NCI-H226 (cell line): ENCODE results near the gene STK32B.
"Not testable (repeated sequence)": the region's sequence is repeated elsewhere in the genome, so short reads cannot be mapped to it uniquely, and the experiment has no call there.

Source experiments
- DNase-seq: peaks from one replicate; pipeline ENCODE4 v3.0.0-alpha.2; 2015

STK32B gene

DNA sequence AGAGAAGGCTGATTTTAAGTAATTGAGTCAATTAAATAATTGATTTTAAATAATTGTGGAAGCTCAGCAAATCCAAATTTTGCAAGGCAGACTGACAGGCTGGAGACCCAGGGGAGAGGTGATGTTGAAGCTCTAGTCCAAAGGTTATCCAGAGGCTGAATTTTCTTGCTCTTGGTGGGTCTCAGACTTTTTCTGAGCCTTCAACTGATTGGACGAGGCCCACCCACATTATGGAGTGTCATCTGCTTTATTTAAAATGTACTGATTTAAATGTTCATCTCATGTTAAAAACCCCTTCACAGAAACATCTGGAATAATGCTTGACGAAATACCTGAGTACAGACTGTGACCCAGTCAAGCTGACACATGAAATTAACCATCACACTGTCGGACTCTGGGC is 20.4 kb upstream of the STK32B start:
- no peak for DNase-seq

DNA sequence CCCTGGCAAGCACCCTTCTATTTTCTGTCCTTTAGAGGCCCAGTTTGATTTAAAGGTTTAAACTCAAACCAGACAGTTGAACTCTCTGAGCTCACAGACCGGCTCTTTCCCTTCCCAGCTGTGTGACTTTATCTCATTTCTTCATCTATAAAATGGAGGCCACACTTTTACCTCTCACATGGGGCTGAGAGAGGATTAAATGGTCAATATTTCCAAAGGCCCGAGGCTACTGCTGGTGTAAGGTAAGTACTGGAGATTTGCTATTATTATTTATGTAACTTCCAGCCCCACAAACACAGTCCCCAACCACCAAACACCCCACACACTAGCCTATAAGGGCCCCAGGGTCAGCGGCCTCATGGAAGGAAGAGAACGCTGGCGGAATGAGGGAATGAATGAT is 18.5 kb upstream of the STK32B start:
- DNase-seq: no peak

DNA sequence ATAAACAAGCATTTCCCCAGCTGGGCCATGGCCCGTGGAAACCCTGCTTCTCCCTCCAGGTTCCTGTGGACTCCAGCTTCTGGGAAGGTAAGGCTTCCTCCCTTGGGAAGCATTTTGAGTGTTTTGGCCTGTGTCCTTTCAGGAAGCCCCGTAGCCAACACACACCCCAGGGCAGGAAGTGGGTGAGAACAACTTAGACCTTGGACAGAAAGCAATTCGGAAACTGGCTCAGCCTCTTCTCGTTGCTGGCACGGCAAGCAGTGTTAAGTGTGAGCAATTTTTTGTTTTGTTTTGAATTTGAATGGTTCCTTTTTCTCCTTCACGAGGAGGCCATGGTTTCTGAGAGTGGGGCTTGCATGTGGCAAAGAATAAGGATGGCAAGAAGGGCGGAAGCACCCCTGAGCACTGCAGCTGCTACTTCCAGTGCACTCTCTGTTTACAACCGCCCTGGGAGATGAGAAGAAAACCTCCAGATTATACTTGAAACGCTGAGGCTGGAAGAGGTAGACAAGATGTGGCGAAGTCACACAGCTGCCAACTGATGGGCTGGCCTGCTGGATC is 17.9 kb upstream of the STK32B start:
- no peak for DNase-seq

DNA sequence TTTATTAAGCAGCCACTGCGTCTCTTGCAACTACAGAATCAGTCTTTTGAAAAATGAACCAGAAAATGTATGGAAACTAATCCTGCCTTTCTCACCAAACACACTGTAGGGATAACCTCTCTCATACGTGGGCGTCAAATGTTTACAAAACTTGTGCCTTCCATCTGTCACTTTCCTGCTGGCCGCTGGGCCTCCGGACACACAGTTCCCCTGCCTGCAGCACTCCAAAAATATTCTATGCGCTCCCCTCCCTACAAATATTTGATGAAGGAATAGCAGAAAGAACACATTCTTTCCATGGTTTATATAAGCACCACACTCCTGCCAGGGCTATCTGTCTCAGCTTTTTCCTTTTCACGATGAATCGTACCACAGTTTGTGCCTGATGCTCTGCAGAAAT is 17.1 kb upstream of the STK32B start:
- DNase-seq: no peak

DNA sequence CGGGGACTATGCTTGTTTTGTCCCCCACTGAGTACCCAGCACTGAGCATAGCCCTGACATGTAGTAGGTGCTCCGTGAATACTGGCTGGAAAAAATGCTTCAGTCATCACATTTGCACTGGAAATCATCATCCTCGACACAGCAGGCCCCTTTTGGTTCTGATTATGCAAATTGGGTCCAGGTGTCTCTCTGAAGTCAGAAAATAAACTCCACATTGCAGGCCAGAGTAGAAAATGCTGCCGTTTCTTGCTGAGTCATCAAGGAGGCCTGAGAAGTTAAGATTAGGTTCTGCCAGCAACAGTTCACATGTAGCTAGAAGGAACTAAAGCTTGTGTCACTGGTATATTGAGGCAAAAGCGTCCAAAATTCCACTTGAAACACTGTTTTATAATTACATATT is 15.0 kb upstream of the STK32B start:
- peak; percentile 36 for DNase-seq

DNA sequence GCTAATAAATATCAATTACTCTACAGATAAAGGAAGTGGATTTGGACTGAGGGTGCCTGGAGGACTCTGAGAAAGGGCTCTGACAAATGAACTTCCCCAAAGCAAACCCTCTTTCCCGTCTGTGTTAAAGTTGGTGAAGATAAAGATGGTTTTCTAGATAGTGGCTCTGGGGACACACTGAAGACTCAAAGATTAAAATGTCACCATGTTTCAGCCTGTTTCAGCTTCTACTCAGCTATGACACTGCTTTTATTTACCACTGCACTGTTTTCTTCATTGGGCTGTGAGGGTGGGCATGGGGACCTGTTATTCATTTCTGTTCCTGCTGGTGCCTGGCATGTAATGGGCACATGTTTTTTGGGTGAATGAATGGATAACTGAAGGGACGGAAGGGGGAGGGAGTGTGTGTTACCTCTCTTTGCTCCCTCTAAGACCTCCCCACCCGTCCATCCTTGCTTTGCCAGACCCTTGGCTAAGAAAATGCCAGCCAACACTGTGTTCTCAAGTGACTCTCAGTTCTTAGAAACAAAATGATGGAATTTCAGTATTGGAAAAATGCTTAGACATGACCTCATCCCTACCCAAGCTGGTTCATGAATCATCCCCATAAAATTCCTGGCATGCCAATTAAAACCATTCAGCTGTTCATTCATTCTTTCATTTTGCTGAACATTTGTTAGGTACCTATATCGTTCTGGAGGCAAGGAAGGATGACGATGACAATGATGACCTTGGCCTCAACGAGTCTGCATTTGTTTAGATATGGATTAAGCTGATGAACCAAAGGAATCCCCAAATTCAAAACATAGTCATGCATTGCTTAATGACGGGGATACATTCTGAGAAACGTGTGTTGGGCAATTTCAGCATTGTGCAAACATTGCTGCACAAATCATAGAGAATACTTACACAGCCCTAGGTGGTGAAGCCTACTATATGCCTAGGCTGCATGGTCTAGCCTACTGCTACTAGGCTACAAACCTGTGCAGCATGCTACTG is 13.4 kb upstream of the STK32B start:
- DNase-seq: peak; percentile 79

DNA sequence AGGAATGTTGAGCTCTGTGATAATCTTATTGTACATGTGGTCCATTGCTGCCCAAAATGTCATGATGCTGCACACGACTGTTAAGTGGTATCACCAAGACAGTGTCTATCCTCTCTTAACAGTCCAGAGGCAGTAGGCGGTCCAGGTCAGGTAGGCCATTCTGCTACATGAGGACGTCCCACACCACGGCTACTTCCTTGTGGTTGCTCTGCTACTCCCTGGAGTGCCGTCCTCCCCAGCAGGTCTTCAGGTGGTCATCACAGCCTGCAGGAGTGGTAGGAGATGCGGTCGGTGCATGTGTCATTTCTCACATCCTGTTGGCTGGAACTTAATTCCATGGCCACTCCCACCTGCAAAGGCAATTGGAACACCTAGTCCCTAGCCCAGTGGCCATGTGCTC is 11.5 kb upstream of the STK32B start:
- DNase-seq: no peak

DNA sequence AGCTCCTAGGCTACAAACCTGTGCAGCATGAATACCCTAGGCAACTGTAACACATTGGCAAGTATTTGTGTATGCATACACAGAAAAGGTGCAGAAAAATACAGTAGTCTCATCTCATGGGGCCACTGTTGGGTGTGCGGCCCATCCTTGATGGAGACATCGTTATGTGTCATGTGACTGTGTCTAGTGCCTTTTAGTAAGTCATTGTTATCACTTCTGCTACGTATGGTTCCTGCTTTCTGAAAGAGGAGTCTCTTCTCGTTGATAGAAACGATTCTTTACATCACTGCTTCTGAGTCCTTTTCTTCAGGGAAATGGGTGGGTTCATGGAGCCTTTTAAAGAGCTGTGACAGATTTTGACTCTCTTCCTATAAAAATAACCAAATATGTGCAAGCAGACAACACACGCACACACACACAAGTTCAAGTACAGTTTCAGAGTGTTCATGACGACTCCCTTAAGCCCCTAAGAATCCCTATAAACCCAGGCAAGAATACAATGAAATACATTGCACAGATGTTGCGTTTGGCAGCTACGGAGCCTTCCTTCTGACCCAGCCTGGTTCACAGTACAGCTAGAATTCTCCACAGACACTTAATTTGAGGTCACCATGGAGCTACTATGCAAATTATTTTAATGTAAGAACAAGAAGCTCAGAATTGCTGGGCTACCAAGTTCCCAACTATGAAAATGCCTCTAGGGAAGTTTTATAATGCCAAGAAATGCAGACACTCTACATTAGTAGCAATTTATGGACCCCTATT is 10.2 kb upstream of the STK32B start:
- DNase-seq: no peak

DNA sequence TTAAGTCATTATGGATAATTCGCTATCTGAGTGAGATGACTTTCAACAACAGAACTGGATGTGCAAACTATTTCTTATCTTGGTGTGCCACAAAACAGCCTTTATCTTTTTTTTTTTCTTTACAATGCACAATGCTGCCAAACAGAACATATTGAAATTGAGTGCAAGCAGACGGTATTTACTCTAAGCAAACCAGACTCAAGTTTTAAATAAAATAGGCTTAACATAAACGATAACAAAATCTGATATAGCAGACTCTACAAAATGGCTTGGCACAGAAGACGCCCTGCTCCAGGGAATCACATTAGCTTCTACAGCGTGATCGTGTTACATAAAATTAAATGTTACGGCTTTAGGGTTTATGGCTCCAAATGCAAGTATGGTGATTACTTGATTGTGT is 9.6 kb upstream of the STK32B start:
- DNase-seq: no peak

DNA sequence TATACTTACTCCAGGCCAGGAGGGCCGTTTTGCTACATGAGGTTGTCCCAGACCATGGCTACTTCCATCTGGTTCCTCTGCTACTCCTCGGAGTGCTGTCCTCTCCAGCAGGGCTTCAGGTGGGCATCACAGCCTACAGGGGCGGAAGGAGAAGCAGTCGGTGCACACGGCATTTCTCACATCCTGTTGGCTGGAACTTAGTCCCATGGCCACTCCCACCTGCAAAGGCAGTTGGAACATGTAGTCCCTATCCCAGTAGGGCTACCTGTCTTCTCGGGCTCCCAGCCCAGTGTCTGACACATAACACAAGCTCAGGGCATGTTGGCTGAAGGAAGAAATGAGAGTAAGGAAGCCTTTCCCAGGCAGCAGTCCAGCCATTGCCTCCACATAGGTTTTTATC is 7.7 kb upstream of the STK32B start:
- DNase-seq: no peak

DNA sequence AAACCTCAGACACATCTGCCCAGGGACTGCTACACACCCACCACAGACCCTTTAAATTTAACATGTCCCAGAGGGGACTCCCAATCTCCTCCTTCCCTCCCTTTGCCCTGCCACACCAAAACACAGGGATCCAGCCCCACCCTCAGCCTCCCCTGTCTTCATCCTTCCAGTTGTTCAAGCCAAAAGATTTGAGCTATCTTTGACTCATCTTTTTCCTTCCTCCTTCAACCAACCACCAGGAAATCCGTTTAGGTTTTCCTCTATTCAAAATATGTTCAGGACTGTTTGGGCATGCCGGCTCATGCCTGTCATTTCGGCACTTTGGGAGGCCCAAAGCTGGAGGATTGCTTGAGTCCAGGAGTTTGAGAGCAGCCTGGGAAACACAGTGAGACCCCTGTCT is 6.9 kb upstream of the STK32B start:
- DNase-seq: no peak

DNA sequence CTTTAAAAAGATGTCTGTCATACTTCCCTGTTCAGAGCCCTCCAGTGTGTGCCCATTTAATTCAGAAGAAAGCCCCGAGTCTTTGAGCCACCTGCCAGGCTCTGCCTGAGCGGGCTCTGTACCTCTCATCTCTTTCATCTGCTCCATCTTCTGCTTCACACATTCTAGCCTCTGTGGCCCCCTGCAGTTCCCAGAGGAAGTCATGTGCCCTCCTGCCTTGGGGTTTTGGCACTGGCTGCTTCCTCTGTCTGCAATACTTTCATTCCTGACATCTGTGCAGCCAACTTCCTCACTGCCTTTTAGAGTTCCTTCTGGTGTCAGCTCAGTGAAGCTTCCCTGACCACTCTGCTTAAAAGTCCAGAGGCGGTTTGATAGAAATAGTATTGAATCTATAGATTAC is 6.2 kb upstream of the STK32B start:
- no peak for DNase-seq

DNA sequence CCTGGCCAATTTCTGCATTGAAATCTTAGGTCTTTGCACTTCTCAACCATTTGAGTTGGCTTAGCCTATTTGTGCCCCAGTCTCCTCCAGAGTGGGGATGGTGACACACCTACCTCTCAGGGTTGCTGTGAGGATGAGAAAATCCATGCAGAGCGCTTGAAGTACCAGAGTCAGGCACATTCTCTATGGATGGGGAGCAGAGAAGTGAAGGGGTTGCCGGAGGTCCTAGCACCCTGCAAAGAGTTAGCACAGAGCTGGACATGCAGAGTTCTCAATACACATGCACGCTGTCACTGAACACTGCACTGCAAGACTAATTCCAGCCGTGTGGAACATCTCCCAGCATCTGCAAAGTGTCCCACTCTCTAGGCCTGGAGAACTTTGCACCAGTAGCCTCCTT is 2.6 kb upstream of the STK32B start:
- no peak for DNase-seq

DNA sequence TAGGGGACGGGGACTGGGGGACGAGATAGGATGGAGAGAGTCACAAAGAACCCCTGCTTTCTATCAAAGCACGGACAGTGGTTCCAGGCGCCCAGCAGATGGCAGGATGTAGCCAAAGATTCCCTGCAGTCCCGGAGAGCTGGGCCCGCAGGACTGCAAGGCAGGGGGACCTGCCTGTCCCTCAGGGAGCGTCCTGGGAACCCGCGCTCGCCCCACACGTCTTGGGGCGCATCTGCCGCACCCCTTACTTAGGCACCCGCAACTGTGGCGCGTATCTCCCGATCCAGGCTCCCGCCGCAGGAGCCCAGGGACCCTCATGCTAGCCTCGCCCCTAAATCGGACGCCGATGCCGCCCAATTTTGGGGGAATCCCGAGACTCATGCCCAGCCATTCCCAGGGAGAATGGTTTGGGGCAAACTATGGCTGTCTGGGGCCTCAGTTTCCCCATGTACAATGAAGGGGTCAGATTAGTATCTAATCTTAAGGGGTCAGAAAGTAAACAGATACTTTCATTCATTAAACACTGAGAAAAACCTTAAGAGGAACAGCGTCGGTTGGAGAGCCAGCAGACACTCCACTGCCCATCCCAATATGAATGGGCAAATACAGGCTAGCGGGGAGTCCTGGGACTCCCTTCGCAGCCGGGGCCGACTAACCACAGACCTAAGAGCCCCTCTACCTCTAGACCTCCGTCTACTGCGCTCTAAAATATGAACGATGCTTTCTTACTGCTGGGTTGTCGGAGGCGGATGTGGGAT is 581 bp upstream of the STK32B start:
- peak; percentile 54 for DNase-seq

DNA sequence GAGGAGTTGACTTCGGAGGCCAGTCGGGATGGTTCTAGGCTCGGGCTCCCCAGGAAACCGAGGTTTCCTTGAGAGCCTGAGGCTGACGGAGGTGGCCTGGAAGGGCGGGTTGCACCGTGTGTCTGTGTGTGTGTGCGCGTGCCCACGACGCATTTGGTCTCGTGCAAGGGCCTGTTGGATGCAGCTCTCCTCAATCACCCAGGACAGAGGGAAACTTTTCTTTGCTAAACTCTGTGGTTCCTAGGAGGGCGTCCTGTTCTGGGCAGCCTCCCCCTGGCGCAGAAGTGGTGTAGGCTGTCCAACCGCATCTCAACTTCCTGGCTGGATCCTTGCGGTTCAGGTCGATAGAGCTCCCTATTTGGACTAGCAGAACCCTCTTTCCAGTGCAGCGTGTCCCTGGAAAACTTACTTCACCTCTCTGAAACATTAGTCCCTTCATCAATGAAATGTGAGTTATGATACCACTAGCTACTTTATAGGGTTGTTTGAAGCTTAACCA is 973 bp downstream of the STK32B start:
- DNase-seq: no peak

DNA sequence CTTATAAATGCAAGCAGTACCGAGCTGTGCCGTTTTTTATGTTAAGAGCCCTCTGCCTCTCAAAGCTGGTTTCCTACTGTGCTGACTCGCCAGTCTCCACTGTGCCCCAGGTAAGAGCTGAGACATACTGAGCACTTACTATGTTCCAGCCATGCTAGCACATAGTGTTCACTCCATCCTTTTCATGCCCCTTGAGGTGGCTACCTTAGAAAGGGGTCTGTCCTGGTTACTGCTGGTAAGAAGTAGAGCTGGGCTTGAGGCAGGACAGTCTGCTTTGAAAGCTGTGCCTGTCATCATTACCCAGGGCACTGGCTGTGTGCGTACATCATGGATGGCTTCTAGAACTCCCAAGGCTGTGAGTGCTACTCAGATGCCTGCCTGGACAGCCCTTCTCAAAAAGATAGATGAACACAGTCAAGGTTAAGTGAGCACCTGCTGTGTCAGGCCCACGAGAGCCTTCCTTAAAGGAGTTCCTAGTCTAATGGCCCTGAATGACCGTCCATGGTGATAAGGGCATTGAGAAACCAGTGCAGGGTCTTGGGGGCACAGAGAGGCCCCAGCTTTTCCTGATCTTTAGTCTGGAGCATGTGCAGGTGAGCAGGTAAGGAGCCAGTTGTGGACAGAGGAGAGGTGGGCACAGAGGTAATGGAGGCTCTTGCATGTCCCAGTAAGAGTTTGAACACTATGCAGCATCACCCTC is 1.6 kb downstream of the STK32B start:
- DNase-seq: no peak

DNA sequence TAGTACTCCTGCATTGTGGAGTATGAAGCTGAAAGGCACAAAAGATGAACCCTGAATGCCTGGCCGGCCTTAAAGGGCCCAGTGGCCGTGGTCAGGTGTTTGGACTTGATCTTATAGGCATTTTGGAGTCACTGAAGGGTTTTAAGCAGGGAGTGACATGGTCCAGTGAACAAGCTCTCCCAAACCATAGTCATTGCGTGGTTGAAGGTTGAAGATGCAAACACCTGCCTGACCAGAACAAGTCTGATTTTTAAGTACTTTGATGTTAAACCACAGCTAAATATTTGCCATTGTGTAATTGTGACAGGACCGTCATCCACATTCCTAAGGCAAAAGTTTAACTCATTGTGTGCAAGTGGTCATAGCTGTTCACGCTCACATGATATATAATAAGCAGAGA is 3.3 kb downstream of the STK32B start:
- no peak for DNase-seq

DNA sequence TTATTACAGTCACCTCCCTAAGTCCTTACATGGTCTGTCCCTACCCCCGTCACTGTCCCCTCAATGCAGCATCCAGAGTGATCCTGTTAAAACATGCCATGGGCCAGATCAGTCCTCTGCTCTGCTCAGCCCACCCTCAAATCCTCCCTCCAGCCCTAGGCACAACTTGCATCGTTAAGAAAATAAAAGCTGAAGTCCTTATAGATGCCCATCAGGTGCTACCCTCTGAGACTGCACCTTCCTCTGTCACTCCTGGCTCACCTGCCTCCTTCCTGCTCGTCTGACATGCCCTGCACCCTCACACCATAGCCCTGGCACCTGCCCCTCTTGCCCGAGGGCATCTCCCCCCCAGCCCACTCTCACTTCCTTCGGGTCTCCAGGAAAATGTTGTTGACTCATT is 4.1 kb downstream of the STK32B start:
- DNase-seq: no peak

DNA sequence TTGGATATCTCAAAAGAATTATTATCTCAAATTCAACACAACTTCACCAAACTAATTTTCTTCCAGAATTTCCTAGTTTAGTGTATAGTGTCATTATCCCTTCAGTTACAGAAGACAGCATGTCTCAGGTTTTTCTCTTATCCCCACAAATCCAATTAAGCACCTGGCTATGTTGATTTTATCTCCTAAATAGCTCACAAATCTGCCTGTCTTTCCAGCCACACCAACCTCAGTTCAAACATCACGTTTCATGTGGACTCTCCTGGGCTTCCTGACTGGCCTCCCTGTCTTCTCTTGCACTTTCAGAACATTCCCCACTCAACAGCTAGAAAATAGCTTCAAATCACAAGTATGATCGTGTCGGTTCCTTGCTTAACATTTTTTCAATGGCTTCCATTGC is 14.8 kb downstream of the STK32B start:
- no peak for DNase-seq

DNA sequence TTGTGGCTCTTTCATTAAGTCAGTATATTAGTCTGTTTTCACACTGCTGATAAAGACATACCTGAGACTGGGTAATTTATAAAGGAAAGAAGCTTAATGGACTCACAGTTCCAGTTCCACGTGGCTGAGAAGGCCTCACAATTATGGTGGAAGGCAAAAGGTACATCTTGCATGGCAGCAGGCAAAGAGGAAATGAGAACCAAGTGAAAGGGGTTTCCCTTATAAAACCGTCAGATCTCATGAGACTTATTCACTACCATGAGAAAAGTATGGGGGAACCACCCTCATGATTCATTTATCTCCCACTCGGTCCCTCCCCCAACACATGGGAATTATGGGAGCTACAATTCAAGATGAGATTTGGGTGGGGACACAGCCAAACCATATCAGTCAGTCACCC is 15.7 kb downstream of the STK32B start:
- DNase-seq: not testable (repeated sequence)

DNA sequence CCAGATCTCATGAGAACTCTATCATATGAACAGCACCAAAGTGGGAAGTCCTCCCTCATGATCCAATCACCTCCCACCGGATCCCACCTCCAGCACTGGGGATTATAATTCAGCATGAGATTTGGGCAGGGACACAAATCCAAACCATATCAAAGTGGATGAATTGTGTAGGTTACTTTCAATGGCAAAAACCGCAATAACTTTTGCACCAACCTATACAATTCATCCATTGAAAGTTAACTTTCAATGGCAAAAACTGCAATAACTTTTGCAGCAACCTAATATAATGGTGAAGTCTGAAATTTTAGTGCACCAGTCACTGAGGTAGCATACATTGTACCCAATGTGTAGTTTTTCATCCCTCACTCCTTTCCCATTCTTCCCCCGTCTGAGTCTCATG is 16.6 kb downstream of the STK32B start:
- DNase-seq: no peak

DNA sequence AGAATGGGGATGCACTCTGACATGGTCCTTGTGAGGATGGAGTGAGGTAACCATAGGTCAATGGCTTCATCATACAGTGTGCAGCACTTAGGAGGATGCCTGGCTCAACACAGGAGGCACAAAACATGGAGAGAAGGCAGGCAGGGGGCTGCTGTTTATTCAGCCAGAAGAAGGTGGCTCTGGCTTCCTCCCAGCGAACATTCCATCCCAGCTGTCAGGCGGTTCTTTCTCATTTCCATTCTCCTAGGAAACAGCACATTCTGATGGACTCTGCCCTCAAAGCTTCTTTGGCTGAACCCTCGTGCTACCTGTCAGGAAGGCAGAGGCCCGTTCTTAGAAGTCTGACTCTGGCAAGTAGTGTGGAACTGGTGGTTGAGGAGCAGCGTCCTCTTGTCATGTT is 18.6 kb downstream of the STK32B start:
- DNase-seq: no peak
